ENCODE data around the gene FBXL17.

The FBXL17 gene

DNA sequence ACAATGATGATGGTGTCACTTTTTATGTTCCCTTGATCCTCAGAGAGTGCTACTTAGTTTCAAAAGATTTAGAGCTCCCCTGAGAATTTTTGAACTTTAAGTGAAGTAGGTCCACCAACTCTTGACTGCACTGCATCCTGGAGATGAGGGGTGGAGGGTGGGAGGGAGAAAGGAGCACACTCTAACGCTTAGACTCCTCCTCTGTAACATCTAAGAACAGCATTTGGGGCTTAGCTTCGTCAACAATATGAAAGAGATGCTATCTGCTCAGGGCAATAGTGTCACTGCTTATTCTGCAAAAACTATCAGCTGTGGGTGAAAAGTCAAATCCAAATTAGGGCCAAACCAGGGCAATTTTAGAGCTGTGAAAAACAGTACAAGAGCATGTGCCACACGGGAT is 468.4 kb downstream of the FBXL17 start:
- no peak overlapping the region for H3K9ac ChIP-seq (ENCODE audit: low read depth, low read length)
- H3K79me2 ChIP-seq (ENCODE audit: insufficient read depth, low read length): no peaks in the 10 kb centered on the region
- ATAC-seq (ENCODE audit: insufficient read depth, low read depth): peak; percentile 50
- H3K4me3 ChIP-seq (ENCODE audit: low read depth in 1 of 2, low read length in 2 of 2): no peak overlapping the region
- H3K4me1 ChIP-seq (ENCODE audit: insufficient read depth, low read length): peaks cover 47% of the 10 kb centered on the region
- peak; percentile 29 for DNase-seq
- H4K20me1 ChIP-seq (ENCODE audit: insufficient read depth, low read length): no peaks in the 10 kb centered on the region
- H3K36me3 ChIP-seq (ENCODE audit: insufficient read depth, low read length): no peaks in the 10 kb centered on the region
- TF ChIP-seq, protein P1, sequence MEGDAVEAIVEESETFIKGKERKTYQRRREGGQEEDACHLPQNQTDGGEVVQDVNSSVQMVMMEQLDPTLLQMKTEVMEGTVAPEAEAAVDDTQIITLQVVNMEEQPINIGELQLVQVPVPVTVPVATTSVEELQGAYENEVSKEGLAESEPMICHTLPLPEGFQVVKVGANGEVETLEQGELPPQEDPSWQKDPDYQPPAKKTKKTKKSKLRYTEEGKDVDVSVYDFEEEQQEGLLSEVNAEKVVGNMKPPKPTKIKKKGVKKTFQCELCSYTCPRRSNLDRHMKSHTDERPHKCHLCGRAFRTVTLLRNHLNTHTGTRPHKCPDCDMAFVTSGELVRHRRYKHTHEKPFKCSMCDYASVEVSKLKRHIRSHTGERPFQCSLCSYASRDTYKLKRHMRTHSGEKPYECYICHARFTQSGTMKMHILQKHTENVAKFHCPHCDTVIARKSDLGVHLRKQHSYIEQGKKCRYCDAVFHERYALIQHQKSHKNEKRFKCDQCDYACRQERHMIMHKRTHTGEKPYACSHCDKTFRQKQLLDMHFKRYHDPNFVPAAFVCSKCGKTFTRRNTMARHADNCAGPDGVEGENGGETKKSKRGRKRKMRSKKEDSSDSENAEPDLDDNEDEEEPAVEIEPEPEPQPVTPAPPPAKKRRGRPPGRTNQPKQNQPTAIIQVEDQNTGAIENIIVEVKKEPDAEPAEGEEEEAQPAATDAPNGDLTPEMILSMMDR (IDR thresholded peaks at IDR 0.05; ENCODE audit: borderline replicate concordance, extremely low read depth, low read length, poor library complexity, severe bottlenecking): no peak
- TF ChIP-seq EZH2 (IDR thresholded peaks at IDR 0.05; ENCODE audit: borderline replicate concordance, low read depth, low read length, severe bottlenecking): no peak
- no peaks in the 10 kb centered on the region for H3K27me3 ChIP-seq (ENCODE audit: insufficient read depth, low read length, poor library complexity)
- H3K27ac ChIP-seq (ENCODE audit: low read length): peak overlapping the region; percentile 41; the same call in 1 of the 2 replicates
- no peaks in the 10 kb centered on the region for H3K9me3 ChIP-seq (ENCODE audit: insufficient read depth, low read length, severe bottlenecking)
- H2AFZ ChIP-seq (ENCODE audit: low read depth, low read length): no peak overlapping the region
- no peak overlapping the region for H3K4me2 ChIP-seq (ENCODE audit: insufficient read depth, low read length)

DNA sequence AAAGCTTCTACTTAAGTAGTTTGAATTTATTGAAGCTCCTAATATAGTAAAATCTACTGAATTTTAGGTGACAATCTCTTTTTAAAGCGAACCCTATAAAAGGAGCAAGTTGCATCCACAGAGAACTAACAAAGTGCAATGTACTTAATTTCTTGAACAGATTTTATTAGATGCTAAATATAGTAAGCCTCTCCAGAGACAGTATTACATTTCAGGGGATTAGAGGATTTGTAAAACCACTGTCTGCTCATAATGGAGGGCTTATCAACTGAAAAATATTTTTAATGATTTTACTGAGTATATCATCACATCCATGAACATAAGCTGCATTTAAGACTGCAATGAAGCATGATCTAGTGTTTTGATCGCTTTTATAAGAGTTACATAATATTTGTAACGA is 481.2 kb downstream of the FBXL17 start:
- Histone ChIP-seq H3K27me3 (ENCODE audit: insufficient read depth, low read length, poor library complexity) (no peaks in the 10 kb centered on the region), H3K4me2 (ENCODE audit: insufficient read depth, low read length) (no peak overlapping the region), H2AFZ (ENCODE audit: low read depth, low read length) (no peak overlapping the region), H3K36me3 (ENCODE audit: insufficient read depth, low read length) (no peaks in the 10 kb centered on the region), H3K4me3 (ENCODE audit: low read depth in 1 of 2, low read length in 2 of 2) (no peak overlapping the region), H4K20me1 (ENCODE audit: insufficient read depth, low read length) (no peaks in the 10 kb centered on the region), H3K79me2 (ENCODE audit: insufficient read depth, low read length) (no peaks in the 10 kb centered on the region), H3K9ac (ENCODE audit: low read depth, low read length) (no peak overlapping the region), H3K4me1 (ENCODE audit: insufficient read depth, low read length) (no peaks in the 10 kb centered on the region), H3K27ac (ENCODE audit: low read length) (no peak overlapping the region), H3K9me3 (ENCODE audit: insufficient read depth, low read length, severe bottlenecking) (no peaks in the 10 kb centered on the region)
- TF ChIP-seq EZH2 (IDR thresholded peaks at IDR 0.05; ENCODE audit: borderline replicate concordance, low read depth, low read length, severe bottlenecking): no peak
- TF ChIP-seq, protein P1 (IDR thresholded peaks at IDR 0.05; ENCODE audit: borderline replicate concordance, extremely low read depth, low read length, poor library complexity, severe bottlenecking): no peak
- ATAC-seq (ENCODE audit: insufficient read depth, low read depth) (no peak), DNase-seq (no peak)

GRCh38 chr5:107894361-107894760 is 487.5 kb downstream of the FBXL17 start:
- Histone ChIP-seq H3K9ac (ENCODE audit: low read depth, low read length) (no peak overlapping the region), H3K4me1 (ENCODE audit: insufficient read depth, low read length) (no peaks in the 10 kb centered on the region), H3K36me3 (ENCODE audit: insufficient read depth, low read length) (no peaks in the 10 kb centered on the region), H3K4me3 (ENCODE audit: low read depth in 1 of 2, low read length in 2 of 2) (no peak overlapping the region), H3K79me2 (ENCODE audit: insufficient read depth, low read length) (no peaks in the 10 kb centered on the region), H2AFZ (ENCODE audit: low read depth, low read length) (no peak overlapping the region), H3K27ac (ENCODE audit: low read length) (no peak overlapping the region), H3K9me3 (ENCODE audit: insufficient read depth, low read length, severe bottlenecking) (no peaks in the 10 kb centered on the region), H3K27me3 (ENCODE audit: insufficient read depth, low read length, poor library complexity) (no peaks in the 10 kb centered on the region), H3K4me2 (ENCODE audit: insufficient read depth, low read length) (no peak overlapping the region), H4K20me1 (ENCODE audit: insufficient read depth, low read length) (no peaks in the 10 kb centered on the region)
- DNase-seq (no peak), ATAC-seq (ENCODE audit: insufficient read depth, low read depth) (no peak)
- TF ChIP-seq, protein P1 (IDR thresholded peaks at IDR 0.05; ENCODE audit: borderline replicate concordance, extremely low read depth, low read length, poor library complexity, severe bottlenecking): no peak

GRCh38 chr5:107893642-107894041 is 488.3 kb downstream of the FBXL17 start:
- no peak for ATAC-seq (ENCODE audit: insufficient read depth, low read depth)
- Histone ChIP-seq H3K9ac (ENCODE audit: low read depth, low read length) (no peak overlapping the region), H3K27ac (ENCODE audit: low read length) (no peak overlapping the region), H2AFZ (ENCODE audit: low read depth, low read length) (no peak overlapping the region), H3K9me3 (ENCODE audit: insufficient read depth, low read length, severe bottlenecking) (no peaks in the 10 kb centered on the region), H3K36me3 (ENCODE audit: insufficient read depth, low read length) (no peaks in the 10 kb centered on the region), H3K79me2 (ENCODE audit: insufficient read depth, low read length) (no peaks in the 10 kb centered on the region), H4K20me1 (ENCODE audit: insufficient read depth, low read length) (no peaks in the 10 kb centered on the region), H3K4me2 (ENCODE audit: insufficient read depth, low read length) (no peak overlapping the region), H3K4me3 (ENCODE audit: low read depth in 1 of 2, low read length in 2 of 2) (no peak overlapping the region), H3K4me1 (ENCODE audit: insufficient read depth, low read length) (no peaks in the 10 kb centered on the region), H3K27me3 (ENCODE audit: insufficient read depth, low read length, poor library complexity) (no peaks in the 10 kb centered on the region)
- no peak for TF ChIP-seq EZH2 (IDR thresholded peaks at IDR 0.05; ENCODE audit: borderline replicate concordance, low read depth, low read length, severe bottlenecking)
- TF ChIP-seq, protein P1 (IDR thresholded peaks at IDR 0.05; ENCODE audit: borderline replicate concordance, extremely low read depth, low read length, poor library complexity, severe bottlenecking): no peak
- no peak for DNase-seq

Measured in DND-41 (cell line).